GM21619 (cell line): Measurements from ENCODE around the gene HLA-DQB1.
"Not testable (repeated sequence)": the region's sequence is repeated elsewhere in the genome, so short reads cannot be mapped to it uniquely, and the experiment has no call there.

Source experiments
- ATAC-seq: cut with Tn5 transposase; IDR thresholded peaks from one replicate; pipeline ENCODE4 v1.9.1; 2021; ENCODE audit not compliant: unreplicated experiment

The HLA-DQB1 gene

DNA sequence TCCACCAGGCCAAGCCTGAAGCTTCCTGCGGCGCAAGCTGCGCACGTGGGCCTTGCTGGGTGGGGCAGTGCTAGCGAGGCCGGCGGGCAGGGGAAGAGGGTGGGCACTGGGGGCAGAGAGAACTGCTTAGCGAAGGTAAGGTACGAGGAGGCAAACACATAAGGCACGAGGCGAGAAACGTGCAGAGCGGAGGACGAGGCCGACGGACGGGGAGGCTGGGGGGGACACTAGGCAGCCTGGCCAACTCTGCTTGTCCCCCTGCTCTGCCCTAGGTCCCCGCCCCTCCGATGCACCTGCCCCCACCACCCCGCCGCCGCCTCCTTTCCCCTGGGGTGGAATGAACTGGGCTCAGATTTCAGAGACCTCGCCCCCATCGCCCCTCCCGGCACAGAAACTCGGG is 2.1 kb downstream of the HLA-DQB1 start:
- no peak for ATAC-seq

DNA sequence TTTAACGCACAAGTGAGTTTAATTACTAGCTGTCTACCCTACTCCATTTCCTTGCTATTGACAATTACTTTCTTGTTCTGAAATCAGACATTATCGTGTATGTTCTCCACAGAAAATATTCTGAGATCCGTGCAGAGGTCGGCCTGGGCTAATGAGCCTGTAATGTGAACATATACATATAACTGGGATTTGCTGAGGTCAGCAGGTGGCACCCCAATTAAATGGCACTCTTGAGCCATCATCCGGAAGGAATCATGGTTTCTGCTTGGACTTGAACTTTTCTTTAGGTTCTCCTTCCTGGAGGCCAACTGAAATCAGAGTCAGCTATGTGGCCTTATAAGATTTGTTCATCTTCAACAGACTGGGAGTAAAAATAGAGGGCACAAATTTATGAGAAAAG is 3.6 kb downstream of the HLA-DQB1 start:
- ATAC-seq, result no peak

DNA sequence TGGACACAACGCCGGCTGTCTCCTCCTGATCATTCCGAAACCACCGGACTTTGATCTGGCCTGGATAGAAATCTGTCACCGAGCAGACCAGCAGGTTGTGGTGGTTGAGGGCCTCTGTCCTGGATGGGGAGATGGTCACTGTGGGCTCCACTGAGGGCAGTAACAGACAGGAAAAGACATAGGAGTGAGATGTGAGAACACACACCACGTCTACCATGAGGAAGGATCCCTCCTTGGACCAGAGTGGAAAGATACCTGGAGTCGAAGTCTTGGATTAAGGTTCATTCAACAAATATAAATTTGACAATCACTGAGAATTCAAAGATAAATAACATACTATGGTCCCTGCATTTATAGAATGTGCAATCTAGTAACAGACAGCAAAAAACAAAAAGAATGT is 4.4 kb downstream of the HLA-DQB1 start:
- no peak for ATAC-seq

DNA sequence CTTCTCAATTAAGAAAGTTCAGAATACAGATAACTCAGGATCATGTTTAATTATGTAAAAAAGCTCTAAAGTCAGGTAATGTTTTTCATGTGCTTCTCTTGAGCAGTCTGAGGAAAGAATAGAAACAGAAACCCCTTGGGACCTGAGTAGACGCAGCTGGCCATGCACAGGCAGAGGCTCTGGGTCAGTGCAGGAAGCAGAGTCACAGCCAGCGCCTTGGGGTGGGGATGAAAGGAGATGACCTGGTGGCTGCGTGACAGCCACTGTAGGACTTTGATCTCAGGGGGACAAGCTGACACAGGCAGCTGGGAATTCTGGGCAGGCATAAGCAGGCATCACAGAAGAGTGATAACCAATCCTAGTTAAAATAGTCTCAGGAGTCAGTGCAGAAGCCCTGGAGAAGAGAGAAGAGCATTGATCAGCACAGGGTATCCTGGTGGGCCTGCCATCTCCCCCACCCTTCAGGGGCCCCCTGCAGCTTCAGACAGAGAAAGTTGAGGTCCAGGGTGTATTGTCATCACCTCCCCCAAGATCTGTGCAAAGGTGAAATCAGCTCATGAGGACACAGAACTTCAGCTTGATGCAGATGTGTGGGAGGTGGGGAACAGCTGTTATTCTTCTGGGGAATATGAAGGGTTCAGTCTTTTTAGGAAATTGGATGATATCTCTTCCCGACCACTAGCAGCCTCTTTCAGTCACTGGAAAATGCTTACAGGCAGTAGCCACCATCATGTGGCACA is 6.4 kb downstream of the HLA-DQB1 start:
- peak; percentile 79 for ATAC-seq

DNA sequence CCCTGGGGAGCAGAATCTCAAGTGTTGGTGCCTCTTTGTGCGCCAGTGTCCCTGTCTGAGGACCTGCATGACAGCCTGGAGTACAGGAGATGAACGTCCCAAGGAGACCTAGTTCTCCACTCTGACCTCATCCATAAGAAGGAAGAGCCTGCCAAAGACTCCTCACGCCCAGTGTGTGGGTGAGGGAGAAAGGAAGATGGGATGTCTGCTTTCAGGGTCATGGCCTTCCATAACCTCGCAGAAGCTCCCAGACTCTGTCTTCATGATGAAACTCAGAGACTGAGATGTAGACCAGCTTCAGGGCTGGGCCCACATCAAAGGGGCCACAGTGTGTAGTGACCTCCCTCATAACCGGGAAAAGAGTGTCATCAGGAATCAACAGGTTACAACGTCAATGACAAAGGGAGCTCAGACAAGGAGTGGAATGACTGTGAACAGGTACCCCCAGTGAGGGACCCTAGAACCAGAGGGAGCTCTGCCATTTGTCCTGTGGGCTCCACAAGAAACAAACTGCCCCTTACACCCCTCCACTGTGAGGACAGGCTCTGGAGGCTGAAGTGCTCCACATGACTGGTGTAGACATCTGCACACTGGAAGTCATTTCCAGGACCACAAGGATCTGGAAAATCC is 8.1 kb downstream of the HLA-DQB1 start:
- ATAC-seq, result no peak

DNA sequence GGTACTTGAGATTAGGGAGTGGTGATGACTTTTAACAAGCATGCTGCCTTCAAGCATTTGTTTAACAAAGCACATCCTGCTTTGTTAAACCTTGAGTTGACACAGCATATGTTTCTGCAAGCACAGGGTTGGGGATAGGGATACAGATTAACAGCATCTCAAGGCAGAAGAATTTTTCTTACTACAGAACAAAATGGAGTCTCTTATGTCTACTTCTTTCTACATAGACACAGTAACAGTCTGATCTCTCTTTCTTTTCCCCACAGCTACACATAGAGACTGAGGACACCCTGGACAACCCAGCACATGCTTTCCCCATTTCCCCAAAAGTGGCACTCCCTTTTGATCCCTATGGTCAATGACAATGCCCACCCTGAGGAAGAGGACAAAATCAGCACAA is 8.6 kb downstream of the HLA-DQB1 start:
- not testable (repeated sequence) for ATAC-seq

DNA sequence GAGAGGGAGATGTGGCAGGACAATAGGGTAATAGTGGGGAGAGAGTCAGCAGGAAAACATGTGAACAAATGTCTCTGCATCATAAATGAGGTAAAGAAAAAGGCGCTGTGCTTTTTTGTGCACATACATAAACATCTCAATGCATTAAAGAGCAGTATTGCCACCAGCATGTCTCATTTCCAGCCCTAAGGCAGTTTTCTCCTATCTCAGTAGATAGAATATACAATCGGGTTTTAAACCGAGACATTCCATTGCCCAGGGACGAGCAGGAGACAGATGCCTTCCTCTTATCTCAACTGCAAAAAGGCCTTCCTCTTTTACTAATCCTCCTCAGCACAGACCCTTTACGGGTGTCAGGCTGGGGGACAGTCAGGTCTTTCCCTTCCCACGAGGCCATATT is 9.1 kb downstream of the HLA-DQB1 start:
- ATAC-seq, result not testable (repeated sequence)

DNA sequence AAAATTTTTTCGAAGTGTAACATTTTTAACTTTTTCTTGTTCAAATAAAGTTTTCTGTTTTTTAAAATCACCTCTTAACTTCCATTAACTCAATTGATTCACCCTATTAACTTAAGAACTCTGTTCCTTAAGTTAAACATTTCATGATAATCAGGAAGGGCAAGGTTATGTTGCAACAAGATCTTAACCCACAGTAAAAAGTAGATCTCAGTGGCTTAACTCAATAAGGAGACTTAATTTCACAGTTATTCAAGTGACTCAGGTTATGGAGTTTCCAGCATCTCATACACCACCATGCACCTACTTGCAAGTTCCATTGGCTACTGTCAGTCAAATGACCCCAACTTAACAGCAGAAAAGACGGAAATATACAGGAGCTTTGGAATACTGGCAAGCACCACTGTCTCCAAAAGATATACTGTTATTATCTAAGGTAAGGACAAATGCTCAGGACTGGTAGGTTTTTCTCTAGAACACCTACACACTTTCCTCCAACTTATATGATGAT is 11.2 kb downstream of the HLA-DQB1 start:
- ATAC-seq, result no peak

DNA sequence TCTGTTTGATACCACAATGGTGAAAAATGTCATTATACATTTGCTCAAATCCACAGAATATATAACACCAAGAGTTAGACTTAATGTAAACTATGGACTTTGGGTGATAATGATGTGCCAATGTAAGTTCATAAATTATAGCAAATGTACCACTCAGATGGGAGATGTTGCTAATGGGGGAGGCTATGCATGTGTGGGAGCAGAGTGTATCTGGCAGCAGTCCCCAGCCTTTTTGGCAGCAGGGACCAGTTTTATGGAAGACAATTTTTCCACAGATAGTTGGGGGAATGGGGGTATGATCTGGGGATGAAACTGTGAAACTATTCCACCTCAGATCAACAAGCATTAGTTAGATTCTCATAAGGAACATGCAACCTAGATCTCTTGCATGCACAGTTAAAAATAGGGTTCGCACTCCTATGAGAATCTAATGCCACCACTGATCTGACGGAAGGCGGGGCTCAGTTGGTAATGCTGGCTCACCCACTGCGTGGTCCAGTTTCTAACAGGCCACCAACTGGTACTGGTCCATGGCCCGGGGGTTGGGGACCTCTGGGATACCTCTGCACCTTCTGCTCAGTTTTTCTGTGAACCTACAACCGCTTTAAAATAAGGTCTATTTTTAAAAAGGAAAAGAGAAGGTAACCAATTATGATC is 21.3 kb downstream of the HLA-DQB1 start:
- no peak for ATAC-seq

DNA sequence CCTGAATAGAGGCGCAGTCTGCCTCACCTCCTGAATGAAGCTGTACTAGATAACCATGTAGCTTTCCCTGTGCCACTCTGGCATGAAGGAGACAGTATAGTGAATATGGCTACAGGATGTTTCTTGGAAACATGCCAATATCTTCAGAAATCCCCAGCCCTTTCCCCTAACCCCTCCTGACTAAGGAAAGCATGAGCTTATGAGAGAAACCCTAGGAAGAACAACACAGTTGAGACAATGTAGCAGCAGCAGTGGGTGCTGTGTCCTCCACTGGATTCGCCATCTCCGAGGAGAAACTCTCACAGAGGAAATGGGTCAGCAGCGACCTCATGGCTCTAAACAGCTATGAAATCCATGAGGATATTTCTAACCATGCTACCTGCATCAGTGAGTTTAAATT is 22.6 kb downstream of the HLA-DQB1 start:
- no peak for ATAC-seq

DNA sequence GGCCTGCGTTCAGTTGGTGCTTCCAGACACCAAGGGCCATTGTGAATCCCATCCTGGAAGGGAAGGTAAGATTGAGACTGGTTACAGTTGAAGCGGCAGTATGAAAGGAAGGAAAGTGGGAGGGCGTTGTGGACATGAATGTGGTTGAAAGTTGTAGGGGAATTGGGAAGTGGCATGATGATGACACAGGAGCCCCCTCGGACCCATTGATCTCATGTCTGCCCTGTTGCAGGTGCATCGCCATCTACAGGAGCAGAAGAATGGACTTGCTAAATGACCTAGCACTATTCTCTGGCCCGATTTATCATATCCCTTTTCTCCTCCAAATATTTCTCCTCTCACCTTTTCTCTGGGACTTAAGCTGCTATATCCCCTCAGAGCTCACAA is 23.7 kb downstream of the HLA-DQB1 start:
- no peak for ATAC-seq

DNA sequence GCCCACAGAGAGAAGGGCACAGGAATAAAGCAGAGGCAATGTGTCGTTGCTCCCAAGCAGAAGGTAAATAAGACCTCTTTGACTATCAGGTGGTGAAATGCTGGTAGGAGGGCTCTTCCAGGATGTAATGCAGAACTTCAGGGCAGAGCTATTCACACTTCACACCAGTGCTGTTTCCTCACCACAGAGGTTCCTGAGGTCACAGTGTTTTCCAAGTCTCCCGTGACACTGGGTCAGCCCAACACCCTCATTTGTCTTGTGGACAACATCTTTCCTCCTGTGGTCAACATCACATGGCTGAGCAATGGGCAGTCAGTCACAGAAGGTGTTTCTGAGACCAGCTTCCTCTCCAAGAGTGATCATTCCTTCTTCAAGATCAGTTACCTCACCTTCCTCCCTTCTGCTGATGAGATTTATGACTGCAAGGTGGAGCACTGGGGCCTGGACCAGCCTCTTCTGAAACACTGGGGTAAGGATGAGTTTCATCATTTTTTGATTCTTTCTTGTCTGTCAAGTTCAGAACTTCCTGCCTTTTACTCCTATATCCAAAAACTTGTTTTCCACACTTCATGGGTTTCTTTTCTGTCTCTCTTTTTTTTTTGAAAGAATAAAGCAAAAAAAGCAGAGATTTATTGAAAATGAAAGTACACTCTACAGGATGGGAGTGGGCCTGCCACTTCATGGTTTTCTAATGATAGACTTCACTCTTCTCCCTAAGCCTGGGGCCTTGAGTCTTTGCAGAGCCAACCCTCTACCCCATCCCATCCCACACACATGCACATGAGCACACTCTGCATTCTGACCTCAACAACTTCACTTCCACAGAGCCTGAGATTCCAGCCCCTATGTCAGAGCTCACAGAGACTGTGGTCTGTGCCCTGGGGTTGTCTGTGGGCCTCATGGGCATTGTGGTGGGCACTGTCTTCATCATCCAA is 24.4 kb downstream of the HLA-DQB1 start:
- not testable (repeated sequence) for ATAC-seq

DNA sequence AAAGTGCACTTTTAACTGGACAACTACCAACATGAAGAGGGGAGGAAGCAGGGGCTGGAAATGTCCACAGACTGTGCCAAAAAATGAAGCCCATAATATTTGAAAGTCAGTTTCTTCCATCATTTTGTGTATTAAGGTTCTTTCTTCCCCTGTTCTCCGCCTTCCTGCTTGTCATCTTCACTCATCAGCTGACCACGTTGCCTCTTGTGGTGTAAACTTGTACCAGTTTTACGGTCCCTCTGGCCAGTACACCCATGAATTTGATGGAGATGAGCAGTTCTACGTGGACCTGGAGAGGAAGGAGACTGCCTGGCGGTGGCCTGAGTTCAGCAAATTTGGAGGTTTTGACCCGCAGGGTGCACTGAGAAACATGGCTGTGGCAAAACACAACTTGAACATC is 25.3 kb downstream of the HLA-DQB1 start:
- ATAC-seq, result no peak

DNA sequence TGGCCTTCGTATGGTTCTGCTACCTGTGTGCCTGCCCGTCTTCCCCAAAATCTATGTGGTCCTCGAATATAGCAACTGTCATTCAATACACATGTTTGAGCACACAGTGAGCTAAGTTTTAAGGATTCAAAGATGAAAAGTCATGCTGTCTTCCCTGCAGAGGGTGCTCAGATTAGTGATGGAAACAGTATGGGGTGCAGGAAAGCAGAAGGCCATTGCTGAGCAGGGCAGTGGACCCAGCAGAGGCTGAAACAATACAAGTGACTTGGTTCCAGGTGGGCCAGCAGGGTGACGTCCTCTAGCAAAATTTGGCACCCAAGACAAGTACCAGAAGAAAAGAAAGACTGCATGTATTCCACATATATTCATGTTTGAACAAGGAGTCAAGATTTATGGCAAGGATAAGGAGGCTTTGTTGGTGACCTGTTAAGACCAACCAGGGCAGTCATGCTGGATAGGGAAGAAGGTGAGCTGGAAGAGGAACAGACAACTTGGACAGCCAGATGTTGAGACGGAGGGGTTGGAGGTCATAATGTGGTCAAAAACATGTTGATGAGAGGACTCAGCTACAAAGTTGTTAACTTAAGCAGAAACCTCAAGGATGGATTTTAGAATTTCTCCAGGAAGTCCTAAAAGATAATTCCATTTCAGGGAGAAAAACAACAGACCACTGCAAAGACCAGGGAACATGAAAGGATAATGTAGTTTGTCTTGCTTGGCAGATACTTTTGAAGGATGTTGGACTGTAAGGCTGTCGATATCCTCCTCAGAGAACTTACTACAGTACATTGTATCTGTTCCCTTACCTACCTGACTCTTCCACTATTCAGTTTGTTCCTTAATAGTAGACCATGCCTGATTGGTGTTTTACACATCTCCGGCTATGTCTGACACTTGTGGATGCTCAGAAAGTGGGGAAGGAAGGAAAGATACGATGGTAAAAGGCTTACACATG is 26.7 kb downstream of the HLA-DQB1 start:
- ATAC-seq, result no peak

DNA sequence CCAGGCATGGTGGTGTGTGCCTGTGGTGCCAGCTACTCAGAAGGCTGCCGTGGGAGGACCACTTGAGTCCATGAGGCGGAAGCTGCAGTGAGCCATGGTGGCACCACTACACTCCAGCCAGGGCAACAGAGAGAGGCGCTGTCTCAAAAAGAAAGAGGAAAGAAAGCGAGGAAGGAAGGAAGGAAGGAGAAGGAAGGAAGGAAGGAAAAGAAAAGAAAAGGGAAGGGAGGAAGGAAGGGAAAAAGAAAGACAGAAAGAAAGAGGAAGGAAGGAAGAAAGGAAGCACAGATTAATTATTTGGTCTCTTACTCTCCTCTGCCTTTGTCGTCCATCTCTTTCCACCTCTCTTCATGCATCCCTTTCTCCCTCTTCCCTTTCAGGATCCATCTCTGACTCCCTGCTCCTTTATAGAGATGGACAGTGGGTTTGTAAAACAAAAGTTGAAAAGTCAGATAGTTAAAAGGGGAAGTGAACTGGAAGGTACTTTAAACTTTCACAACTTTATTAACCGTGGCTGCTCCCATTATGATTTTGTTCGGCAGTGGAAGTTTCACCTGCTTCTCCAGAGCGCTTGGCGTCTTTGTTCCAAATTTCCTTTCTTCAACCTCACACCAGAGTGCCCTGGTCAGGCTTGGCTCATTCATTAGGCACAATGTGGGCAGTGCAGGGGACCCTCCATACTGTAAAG is 27.8 kb downstream of the HLA-DQB1 start:
- ATAC-seq, result no peak

DNA sequence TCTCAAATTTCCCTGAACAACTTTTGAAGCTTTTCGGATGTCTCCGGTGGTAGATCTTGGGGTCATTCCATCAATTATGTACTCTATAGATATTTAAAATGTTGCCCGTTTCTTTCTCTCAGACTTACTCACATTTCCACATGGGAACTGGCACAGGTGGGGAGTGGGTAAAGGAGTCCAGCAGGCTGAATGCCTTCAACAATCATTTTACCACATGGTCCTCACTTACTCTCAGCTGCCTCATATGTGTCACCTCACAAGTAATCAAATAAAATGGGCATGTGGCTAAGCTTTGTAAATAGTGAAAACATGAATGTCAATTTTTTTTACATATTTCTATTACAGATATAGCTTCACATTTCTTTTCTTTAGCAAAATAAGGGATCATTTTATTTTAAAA is 28.6 kb downstream of the HLA-DQB1 start:
- ATAC-seq, result no peak

DNA sequence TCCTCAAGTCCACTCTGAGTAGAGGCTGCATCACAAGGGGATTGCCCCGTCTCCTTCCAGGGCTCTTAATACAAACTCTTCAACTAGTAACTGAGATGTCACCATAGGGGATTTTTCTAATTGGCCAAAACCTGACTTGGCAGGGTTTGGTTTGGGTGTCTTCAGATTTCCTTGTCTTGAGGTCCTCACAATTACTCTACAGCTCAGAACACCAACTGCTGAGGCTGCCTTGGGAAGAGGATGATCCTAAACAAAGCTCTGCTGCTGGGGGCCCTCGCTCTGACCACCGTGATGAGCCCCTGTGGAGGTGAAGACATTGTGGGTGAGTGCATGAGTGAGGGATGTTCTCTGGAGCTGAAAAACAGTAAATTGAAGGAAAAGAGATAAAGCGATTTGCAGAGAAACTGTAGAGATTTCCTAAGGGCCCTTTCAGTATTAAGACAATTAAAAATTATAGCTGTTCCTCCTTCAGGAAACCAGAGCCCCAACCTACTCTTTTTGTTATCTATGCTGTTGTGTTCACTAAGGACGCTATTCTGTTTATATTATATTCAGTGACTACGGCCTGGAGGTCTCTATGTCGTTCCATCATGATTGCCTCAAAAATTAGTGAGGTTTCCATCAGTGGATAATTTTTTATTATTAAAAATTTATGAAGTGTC is 29.1 kb downstream of the HLA-DQB1 start, which contains the start of gene HLA-DQA1:
HLA-DQA1 (plus strand) TSS at position 188 of the 662 bp plus-strand sequence; CDS start at position 241, 53 bp downstream.
- ATAC-seq, result peak; percentile 71

DNA sequence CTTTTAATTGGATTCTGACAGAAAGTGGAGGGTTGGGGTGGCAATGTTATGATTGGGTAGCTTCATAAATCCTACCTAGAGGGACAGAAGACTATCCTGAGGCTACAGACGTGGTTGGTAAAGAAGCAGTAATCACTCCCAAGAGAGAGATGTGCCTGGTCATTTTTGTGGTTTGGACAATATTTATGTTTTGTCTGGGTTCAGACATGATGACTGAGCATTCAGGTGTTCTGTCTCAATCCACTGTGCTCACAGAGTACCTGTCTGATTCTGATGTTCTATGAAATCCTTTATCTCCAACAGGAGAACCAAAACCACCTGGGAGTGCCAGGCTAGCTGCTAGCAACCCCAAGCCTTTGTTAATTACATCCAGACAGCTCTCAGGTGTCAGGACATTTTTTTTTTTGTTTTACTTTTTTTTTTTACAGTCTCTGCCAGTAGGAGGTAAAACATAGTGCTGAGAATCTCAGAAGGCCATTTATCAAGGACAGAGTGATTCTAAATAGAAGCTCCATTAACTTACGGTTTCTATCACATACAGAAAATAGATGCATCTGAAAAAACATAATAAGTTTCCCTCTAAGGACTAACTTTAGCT is 30.8 kb downstream of the HLA-DQB1 start:
- no peak for ATAC-seq
